ENCODE data around the gene TMPRSS15.

- TF ChIP-seq CTCF (IDR thresholded peaks at IDR 0.05; ENCODE audit: insufficient read depth, low read length, poor library complexity, severe bottlenecking) = no peak
- TF ChIP-seq EZH2phosphoT487 (conservative IDR thresholded peaks at IDR 0.05; ENCODE audit: low read length) = no peak
Observed at GRCh38 chr21:18298228-18298627, 105.4 kb downstream of the TMPRSS15 start.

Measured in SU-DHL-6 (cell line).